ENCODE measurements around the gene SERPINC1.
A peak's percentile ranks its signal among the peaks of the same experiment; 100 is the strongest.
"Not testable (repeated sequence)": the region's sequence is repeated elsewhere in the genome, so short reads cannot be mapped to it uniquely, and the experiment has no call there.

The SERPINC1 gene

GRCh38 chr1:173889885-173890284 is 27.2 kb downstream of the SERPINC1 start:
- DNase-seq: no peak

- DNase-seq: no peak
Observed at GRCh38 chr1:173888749-173889148, 28.4 kb downstream of the SERPINC1 start.

- no peak for DNase-seq
Observed at GRCh38 chr1:173887627-173888026, 29.5 kb downstream of the SERPINC1 start.

- no peak for DNase-seq
Observed at GRCh38 chr1:173886746-173887611, 30.1 kb downstream of the SERPINC1 start.

- no peak for DNase-seq
Observed at GRCh38 chr1:173884701-173885100, 32.4 kb downstream of the SERPINC1 start.

- not testable (repeated sequence) for DNase-seq
Observed at GRCh38 chr1:173881117-173881516, 36.0 kb downstream of the SERPINC1 start.

- no peak for DNase-seq
Observed at GRCh38 chr1:173878251-173878650, 38.9 kb downstream of the SERPINC1 start.

GRCh38 chr1:173876732-173877131 is 40.4 kb downstream of the SERPINC1 start:
- no peak for DNase-seq

GRCh38 chr1:173871500-173871899 is 45.6 kb downstream of the SERPINC1 start:
- DNase-seq: no peak

GRCh38 chr1:173871091-173871490 is 46.0 kb downstream of the SERPINC1 start:
- DNase-seq: no peak

GRCh38 chr1:173870252-173871075 is 46.7 kb downstream of the SERPINC1 start:
- no peak for DNase-seq

- no peak for DNase-seq
Observed at GRCh38 chr1:173869021-173869359, 48.1 kb downstream of the SERPINC1 start.

- DNase-seq: peak; percentile 91
Observed at GRCh38 chr1:173868266-173869020, 48.7 kb downstream of the SERPINC1 start, which contains the start of gene ZBTB37. Gene ZBTB37 (plus strand): TSS chr1:173868380. CDS start chr1:173870226, 1,846 bp downstream.

- peak; percentile 100 for DNase-seq
Observed at GRCh38 chr1:173867753-173868265, 49.3 kb downstream of the SERPINC1 start, which contains the start of gene GAS5. Gene GAS5 (minus strand): TSS chr1:173867989.

- DNase-seq: no peak
Observed at GRCh38 chr1:173867141-173867752, 49.9 kb downstream of the SERPINC1 start.

- DNase-seq: no peak
Observed at GRCh38 chr1:173866413-173867115, 50.6 kb downstream of the SERPINC1 start.

- DNase-seq: no peak
Observed at GRCh38 chr1:173865468-173866164, 51.5 kb downstream of the SERPINC1 start.

- no peak for DNase-seq
Observed at GRCh38 chr1:173864179-173864867, 52.8 kb downstream of the SERPINC1 start.

GRCh38 chr1:173863224-173864161 is 53.6 kb downstream of the SERPINC1 start:
- DNase-seq: no peak

Measured in CD4-positive, alpha-beta T cell treated with Interleukin-15 for 1 hour (primary cell).